HG03095 (cell line): Measurements from ENCODE around the gene PHIP.

Experiments
- ATAC-seq: cut with Tn5 transposase; IDR thresholded peaks from one replicate; pipeline ENCODE4 v1.9.1; 2021; ENCODE audit warnings: moderate library complexity; ENCODE audit not compliant: unreplicated experiment

PHIP gene

DNA sequence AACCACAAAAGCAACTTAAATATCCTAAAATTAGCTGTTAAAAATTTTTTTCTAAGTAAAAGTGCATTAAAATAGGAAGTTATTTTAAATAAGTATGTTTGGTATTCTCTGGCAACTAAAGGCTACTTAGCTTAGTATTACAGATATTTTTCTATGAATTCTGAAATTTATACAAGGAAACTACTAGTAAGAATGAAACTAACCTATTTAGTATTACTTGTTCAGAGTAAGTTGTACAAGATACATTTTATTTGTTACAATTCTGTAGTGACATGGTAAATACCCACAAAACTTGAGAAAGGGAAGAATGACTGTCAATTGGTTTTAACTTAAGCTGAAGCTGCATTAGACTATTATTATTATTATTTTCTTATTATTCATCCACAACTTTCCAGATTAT is 6.5 kb downstream of the PHIP start:
- ATAC-seq, result no peak

DNA sequence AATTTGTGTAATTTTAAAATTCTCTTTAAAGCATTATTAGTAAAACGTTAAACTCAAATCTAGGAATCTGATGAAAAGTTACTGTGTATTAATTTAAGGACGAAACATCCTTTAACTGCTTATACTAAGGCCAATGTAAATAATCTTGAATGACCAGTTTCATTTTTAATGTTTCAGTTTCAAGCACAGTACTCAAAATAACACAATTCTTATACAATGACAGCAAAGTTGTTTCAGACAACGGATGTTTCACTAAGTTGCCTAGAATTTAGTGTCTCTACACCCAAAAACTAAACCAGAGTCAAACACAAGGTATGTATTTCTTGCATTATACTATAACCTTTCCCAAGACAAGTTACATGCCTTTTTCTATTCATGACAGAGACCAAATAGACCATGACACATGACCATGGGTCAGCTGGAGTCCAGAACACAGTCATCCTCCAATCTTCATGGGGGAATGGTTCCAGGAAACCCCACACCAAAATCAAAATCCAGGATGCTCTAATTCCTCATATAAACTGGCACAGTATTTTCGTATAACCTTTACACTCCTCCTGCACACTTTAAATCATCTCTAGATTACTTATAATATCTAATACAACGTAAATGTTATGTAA is 7.7 kb downstream of the PHIP start:
- peak; percentile 81 for ATAC-seq

DNA sequence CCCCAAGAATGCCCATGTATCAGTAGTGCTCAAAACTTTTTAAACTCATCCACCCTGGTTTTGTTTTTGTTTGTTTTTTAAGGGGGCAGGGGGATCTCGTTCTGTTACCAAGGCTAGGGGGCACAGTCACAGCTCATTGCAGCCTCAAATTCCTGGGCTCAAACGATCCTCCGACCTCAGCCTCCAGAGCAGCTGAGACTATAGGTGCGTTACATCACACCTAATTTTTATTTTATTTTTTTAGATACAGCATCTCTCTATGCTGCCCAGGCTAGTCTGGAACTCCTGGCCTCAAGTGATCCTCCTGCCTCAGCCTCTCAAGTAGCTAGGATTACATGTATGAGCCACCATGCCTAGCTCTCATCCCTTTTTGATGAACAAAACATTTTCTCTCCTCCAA is 11.2 kb downstream of the PHIP start:
- no peak for ATAC-seq

DNA sequence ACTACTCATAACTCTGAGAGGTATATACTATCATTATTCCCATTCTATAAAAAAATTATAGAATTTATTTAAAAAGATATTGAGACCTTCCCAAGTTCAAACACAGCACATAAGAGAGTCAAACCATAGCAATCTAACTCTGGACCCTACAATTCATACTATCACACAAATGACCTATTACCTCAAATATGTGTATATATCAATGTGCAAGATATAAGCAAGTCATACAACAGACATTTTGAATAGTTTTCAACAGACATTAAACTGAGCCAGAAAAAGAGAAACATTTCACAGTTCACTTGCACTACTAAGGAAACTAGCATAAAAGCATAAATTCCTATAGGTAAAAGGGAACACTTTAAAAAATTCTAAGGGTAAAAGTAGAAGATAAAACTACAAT is 11.7 kb downstream of the PHIP start:
- ATAC-seq, result no peak

DNA sequence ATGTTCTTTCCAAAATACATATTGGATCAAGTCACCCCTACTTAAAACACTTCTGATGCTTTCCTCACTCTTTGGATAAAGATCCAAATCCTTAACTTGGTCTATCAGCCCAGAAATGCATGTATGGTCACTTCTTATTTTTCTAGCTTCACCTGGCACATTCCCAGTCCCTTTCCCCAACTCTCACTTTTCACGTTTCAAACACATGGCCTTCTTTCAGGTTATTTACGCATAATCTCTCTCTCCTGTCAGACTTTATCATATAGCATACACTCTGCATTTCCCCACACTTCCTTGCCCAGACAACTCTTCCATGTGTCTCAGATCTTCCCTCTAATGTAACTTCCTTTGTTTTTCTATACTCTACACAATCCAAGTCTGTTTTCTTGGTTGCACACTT is 12.8 kb downstream of the PHIP start:
- ATAC-seq, result no peak

DNA sequence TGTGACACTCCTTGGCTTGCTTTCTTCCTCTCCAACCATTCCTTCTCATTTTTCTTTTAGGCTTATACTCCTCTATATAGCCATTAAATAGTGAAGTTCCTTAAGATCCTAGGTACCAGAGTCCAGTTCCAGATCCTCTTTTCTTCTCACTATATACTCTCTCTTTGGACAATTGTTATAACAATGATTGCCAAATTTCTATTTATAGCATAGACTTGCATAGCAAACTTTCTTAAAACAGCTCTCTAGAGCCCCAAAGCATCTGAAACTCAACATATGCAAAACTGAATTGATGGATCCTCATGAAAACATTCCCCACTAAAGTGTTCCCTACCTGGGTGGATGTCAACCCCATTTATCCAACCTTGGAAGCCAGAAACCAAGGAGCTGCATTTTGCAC is 13.4 kb downstream of the PHIP start:
- peak; percentile 50 for ATAC-seq

DNA sequence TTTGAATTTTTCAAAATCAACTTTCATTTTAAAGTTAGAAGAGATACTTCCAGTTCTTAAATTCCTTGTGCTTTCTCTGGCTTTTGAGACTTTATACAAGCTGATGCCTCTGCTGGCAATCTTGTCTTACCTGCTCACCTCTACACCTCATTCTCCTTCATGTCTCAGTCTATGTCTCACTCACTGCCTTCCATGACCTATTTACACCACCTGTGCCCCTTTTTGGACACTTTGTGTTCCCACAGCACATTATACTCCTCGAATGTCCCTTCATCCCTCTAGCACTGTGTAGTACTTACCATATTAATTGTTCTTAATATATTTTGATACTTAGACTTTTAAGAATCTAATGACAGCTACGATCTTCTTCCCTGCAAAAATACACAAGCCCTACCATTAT is 15.3 kb downstream of the PHIP start:
- ATAC-seq, result no peak

DNA sequence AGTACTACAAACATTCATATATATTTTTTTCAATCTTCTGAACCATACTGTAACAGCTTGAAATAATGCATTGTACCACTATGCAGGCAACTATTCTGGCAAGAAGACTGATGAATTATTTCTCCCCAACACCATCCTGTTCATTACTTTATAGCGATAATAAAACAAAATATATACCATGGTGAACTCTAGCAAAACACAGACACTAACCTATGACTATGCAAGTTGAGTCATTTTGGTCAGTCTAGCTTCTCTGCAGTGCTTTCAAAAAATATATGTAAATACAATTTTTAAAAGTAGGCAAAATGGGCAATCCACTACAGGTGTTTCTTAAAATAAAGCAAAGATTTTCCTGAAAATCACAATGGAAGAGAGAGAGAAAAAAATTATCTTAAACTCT is 20.3 kb downstream of the PHIP start:
- no peak for ATAC-seq

DNA sequence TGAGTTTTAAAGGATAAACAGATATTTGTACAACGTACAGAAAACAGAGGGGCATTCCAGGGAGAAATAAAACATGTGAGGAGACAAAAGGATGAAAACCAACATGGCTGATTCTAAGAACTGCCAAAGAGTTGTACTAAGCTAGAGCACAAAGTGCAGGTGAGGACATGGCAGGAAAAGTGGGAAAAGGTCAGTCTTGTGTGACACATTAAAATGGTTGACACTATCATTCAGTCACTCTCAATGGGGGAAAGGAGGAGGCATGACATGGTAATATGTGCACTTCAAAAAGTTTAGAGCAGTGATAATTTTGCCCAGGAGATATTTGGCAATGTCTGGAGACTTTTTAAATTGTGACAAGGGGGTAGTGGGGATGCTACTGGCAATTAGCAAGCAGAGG is 21.8 kb downstream of the PHIP start:
- ATAC-seq, result no peak

DNA sequence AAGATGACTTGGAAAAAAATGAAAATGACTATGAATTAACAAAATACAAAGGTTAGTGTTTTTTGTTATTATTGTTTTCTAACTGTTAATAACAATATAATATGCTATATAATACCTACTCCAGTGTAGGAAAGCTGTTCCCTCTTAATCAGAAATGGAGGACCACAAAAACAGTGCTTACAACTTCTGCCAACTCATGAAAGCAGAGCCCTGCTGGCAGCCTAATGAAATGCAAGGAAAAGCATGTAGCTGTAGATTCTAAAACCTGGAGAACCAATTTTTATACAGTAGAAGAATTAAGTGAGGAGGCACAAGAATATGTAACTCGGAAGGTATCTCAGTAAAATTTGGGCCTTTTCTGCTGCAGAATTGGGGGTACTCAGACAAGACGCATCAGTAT is 29.4 kb downstream of the PHIP start:
- ATAC-seq, result no peak

DNA sequence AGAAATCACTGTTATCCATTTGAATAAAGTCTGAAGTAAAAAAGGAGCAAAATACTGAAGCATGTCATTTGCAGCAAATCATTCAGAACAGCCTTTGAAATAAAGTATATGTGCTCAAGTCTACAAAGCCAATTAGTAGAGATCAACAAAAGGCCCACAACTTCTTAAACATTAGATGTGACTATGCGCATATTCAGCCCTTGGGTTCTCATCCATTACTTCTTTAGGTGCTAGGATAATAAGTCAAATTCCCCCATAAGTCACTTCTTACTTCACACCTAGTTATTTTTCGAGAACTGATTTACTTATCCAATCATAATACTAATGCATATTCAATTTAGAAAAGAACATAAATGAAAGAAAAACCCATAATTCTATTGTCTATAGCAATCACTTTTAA is 31.0 kb downstream of the PHIP start:
- no peak for ATAC-seq

DNA sequence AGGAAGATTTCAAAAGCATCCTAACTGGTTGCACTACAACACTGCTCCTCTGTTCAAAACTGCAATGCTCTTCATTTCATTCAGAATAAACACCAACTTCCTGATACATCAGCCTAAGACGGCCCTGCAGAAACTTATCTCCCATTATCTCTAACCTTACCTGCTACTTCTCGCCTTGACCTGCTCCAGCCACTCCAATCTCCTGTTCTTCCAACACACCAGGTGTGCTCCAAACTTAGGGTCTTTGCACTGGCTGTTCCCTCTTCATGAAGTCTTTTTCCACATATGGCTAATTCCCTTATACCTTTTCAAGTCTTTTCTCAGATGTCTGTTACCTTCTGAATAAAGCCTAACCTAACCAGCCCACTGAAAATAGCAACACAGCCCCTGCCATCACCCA is 32.1 kb downstream of the PHIP start:
- ATAC-seq, result no peak

DNA sequence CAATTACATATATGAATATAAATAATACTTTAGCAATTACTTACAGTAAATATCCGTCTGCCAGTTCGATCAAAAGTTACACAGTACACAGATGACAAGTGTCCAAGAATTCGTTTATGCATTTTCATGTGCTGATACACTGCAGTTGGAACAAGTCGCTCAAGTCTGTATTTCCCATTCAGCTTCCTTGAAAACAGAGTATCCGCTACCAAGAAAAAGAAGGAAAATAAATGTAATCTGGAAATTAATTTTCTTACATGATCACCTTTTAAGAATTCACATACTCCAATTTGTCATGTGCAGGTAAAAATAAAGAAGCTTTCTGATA is 35.3 kb downstream of the PHIP start:
- no peak for ATAC-seq

DNA sequence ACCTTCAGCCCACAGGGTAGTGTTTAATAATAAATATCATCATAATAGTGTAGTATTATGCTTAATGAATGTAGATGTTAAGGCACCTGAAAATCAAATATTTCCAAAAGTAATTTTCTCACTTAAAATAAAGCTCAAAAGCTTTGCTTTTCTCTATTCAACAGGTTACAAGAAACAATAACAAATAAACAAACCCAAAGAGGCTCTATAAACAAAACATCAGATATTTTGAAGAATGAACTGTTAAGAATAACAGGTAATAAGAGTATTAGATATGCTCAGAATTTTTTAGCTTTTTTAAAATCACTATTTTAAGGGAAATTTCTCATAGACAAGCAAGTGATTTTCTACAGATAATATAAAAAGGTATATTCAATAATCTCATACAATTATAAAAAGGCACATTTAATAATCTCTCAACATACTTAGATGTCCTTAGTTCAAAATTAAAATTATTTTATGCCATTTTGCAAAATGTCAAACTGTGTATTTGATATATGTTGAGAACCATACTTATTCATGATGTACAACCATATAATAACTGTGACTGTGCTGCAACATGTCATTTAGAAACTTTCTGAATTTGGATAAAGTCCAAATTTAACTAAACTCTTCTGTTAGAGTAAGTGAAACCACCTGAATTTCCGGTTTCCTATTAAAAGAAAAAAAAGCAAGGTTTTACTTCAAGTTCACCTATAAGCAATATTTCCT is 35.8 kb downstream of the PHIP start:
- ATAC-seq, result peak; percentile 75

DNA sequence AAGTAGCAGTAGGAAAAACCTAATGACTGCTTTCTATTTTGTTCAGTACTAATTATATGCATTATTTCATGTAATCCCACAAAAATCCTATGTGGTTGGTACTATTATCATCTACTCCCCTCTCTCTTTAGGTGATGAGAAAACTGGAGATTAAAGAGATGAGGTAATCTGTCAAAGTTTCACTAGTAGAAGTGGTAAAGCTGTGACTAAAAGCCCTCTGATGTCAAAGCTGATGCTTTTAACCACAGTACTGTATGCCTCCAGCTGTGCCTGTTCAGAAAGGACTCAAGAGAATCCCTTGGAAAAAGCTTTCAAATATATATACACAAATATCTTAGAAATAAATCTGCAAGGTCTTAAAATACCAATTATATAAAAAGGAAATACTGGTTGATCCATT is 38.0 kb downstream of the PHIP start:
- peak; percentile 54 for ATAC-seq

DNA sequence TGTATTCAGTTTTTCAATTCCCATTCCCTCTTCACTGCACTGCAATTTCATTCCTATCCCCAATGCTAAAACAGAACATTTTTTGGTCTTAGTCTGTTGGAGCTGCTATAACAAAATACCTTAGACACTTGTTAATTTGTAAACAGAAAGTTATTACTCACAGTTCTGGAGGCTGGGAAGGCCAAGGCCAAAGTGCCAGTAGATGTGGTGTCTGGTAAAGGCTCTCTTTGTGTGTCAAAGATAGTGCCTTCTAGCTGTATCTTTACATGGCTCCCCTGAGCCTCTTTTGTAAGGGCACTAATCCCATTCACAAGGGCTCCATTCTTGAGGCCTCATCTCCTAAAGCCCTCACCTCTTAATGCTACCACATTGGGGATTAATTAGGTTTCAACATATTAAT is 40.0 kb downstream of the PHIP start:
- ATAC-seq, result no peak

DNA sequence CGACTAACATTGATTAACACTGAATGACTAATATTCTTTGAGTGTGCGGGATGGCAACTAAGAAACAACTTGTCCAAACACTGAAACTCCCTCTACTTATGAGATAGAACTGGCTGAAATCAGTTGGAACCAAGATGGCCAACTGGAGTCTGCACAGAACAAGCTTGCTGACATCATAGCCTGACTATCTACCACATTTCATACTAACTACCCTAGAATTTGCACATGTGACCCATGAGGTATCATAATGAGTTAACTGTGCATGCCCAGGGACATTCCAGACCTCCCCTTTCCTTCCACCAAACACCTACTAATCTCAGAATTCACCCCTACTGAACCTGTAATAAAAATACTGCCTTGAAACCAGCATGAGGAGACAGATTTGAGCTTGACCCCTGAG is 43.2 kb downstream of the PHIP start:
- ATAC-seq, result no peak

DNA sequence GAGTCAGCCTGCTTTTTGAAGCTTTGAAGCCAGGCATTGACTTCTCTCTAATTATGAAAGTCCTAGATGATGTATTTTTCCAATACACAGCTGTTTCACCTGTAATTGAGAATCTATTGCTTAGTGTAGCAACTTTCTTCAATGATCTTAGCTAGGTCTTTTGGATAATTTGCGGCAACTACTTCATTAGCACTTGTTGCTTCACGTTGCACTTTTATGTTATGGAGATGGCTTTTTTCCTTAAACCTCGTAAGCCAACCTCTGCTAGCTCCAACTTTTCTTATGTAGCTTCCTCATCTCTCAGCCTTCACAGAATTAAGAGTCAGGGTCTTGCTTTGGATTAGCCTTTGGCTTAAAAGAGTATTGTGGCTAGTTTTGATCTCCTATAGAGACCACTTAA is 44.8 kb downstream of the PHIP start:
- no peak for ATAC-seq

DNA sequence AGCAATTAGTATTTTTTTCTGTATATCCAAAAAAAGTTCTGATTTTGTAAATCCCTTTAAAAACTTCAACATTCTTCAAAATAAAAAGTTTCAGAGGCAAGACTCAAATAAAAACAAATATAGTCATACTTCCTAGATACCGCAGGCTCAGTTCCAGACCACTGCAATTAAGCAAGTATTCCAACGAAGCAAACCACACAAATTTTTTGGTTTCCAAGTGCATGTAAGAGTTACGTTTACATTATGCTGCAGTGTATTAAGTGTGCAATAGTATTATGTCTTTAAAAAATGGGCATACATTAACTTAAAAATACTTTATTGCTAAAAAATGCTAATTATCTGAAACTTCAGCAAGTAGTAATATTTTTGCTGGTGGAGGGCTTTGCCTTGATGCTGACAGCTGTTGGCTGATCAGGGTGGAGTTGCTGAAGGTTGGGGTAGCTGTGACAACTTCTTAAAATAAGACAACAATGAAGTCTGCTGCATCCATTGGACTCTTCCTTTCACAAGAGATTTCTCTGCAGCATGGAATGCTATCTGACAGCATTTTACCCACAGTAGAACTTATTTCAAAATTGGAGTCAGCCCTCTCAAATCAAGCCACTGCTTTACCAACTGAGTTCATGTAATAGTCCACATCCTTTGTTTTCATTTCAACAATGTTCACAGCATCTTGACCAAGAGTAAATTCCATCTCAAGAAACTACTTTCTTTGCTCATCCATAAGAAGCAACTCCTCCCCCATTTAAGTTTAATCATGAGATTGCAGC is 46.0 kb downstream of the PHIP start:
- no peak for ATAC-seq

DNA sequence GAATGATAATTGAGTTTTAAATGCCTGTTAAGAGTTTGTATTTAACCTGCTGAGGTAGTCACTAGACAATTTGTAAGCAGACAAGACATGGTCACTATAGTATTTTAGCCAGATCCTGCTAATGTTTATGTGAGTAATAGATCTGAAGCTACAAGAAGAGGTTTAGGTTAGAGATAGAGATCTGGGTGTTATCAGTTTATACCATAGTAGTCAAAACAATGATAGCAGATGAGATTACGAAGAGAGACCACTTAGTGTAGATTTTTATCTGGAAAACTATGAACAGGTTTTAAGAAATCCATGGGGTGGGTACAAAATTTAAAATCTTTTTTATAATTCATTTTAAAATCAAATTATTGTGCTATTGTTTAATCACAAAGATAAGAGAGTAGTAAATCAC is 47.5 kb downstream of the PHIP start:
- ATAC-seq, result no peak

DNA sequence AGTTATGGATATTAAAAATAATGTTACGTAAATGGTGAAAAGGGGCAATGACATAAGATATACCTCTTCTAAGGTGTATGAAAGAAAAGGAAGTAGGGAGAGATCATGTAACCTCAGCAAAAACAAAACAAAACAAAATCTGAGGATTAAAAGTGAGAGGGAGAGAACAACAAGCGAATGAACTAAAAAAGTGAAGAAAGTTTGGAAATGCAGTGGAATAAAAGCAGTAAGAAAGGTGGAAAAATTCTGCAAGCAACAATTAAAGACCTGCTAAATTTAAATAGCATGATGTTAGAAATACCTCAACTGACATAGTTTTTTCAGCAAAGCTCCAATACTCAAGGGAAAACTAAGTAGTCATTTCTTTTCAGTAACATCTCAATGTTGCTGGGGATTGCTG is 48.0 kb downstream of the PHIP start:
- no peak for ATAC-seq

DNA sequence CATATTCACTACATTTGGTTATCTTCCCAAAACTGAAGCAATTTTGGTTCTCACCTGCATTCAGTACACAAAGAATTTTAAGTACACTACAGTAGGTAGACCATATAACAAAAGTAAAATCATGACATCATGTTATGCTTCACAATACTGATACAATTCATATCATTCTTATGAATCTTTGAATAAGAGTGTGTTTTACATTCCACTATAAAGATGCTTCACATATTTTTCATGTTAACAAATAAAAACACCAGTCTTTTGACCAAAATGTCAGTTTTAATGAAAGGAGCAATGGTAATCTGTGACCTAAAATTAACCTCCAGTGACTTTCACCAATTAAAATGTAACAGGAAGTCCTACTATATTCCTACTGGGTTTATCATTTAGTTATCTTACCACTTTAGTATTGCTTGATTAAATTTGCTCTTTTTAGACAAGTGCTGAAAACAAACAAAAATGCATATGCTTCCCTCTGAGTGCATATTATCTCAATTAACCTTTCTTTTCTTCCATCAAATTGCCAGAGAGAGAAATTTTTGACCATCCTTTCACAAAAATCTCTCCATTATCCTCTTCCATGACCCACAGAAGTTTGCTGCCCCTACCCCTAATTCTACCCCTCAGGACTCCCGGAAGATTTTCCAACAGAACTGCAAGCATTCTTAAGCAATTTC is 49.3 kb downstream of the PHIP start:
- ATAC-seq, result no peak
